HepG2 (cell line): Measurements from ENCODE around the gene ALG3. TPM values are rescaled to one million over a fixed set of nuclear protein-coding genes. Genes with fewer than 3 reads are reported as not detected.

Experiments
- HHEX ChIP-seq: IDR thresholded peaks from 2 replicates; pipeline ENCODE4 v1.6.1; 2016; ENCODE audit warnings: control low read depth
- TEAD3 ChIP-seq: optimal IDR thresholded peaks from 2 replicates; pipeline ENCODE3; 2016; ENCODE audit warnings: borderline replicate concordance
- polyA plus RNA-seq, 8 experiments: library from polyadenylated mRNA; depleted of rRNA in 3 of 8; stranded (reverse) in 7 of 8; unstranded in 1 of 8; fragments of >200 nt; fragmentation: Illumina TruSeq in 4 of 8; extraction: Trizol in 4 of 8; gene quantifications; 2 replicates each; pipeline versions ENCODE4 v1.2.1 to v1.2.3, GENCODE V29; 2011 to 2016; ENCODE audit warnings: low read depth in 4 of 8, missing spikeins in 1 of 8, mixed read lengths in 1 of 8; ENCODE audit not compliant: insufficient read depth in 1 of 8
- total RNA-seq, 5 experiments: library from RNA; depleted of rRNA; stranded (reverse); fragments of >200 nt; fragmentation: Illumina TruSeq; extraction: Trizol; gene quantifications; 2 replicates each; pipeline ENCODE4 v1.2.3, GENCODE V29; 2016; ENCODE audit warnings: low read depth in 1 of 5
- TF ChIP-seq, protein P1 (sequence below): sonication (generic); formaldehyde crosslinking; IDR thresholded peaks from 2 replicates; pipeline ENCODE4 v1.4.0; 2020; ENCODE audit warnings: mild to moderate bottlenecking, missing genetic modification reagents, borderline replicate concordance
- TF ChIP-seq, protein P2 (sequence below): sonication (generic); formaldehyde crosslinking; IDR thresholded peaks from 2 replicates; pipeline ENCODE4 v1.5.0; 2020; ENCODE audit warnings: missing genetic modification reagents
- TF ChIP-seq, protein P3 (sequence below): sonication (generic); formaldehyde crosslinking; conservative IDR thresholded peaks from 2 replicates; pipeline ENCODE4 v1.4.0; 2020; ENCODE audit warnings: missing genetic modification reagents
- TF ChIP-seq, protein P4 (sequence below): sonication (generic); formaldehyde crosslinking; IDR thresholded peaks from 2 replicates; pipeline ENCODE4 v1.4.0; 2020; ENCODE audit warnings: missing genetic modification reagents
- TF ChIP-seq, protein P5 (sequence below): IDR thresholded peaks from 2 replicates; pipeline ENCODE4 v1.4.0; 2020; ENCODE audit warnings: mild to moderate bottlenecking, missing genetic modification reagents

ALG3 gene
- total and polyA plus RNA-seq, 2 of the 13 experiments (the other 11 are each of a cell fraction or from before 2014, with no cell fraction given): 46.6 to 57.1 TPM

DNA sequence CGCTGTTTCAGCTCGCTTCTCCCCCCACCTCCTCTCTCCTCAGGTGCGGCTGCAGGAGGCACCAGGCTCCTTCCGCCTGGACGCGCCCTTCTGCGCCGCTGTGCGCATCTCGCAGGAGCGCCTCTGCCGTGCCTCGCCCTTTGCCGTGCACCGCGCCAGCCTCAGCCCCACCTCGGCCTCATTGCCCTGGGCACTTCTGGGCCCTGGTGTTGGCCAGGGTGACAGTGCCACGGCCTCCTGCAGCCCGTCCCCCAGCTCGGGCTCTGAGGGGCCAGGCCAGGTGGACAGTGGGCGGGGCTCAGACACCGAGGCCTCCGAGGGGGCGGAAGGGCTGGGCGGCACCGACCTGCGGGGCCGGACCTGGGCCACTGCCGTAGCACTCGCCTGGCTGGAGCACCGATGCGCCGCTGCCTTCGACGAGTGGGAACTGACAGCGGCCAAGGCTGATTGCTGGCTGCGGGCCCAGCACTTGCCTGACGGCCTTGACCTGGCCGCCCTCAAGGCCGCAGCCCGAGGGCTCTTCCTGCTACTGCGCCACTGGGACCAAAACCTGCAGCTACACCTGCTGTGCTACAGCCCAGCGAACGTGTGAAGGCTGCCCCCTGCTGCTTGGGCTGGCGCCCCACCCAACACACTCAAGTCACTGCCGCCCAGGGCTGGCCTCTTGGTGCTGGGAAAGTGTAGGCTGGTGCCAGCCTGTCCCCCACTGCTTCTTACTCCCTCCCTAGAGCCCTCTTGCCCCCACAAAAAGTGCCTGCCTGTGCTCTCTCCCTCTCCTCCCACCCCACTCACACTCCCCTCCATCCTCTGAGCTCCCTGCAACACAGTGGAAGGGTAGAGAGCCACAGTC is 7.1 kb downstream of the ALG3 start (continued):
- TF ChIP-seq, protein P1, sequence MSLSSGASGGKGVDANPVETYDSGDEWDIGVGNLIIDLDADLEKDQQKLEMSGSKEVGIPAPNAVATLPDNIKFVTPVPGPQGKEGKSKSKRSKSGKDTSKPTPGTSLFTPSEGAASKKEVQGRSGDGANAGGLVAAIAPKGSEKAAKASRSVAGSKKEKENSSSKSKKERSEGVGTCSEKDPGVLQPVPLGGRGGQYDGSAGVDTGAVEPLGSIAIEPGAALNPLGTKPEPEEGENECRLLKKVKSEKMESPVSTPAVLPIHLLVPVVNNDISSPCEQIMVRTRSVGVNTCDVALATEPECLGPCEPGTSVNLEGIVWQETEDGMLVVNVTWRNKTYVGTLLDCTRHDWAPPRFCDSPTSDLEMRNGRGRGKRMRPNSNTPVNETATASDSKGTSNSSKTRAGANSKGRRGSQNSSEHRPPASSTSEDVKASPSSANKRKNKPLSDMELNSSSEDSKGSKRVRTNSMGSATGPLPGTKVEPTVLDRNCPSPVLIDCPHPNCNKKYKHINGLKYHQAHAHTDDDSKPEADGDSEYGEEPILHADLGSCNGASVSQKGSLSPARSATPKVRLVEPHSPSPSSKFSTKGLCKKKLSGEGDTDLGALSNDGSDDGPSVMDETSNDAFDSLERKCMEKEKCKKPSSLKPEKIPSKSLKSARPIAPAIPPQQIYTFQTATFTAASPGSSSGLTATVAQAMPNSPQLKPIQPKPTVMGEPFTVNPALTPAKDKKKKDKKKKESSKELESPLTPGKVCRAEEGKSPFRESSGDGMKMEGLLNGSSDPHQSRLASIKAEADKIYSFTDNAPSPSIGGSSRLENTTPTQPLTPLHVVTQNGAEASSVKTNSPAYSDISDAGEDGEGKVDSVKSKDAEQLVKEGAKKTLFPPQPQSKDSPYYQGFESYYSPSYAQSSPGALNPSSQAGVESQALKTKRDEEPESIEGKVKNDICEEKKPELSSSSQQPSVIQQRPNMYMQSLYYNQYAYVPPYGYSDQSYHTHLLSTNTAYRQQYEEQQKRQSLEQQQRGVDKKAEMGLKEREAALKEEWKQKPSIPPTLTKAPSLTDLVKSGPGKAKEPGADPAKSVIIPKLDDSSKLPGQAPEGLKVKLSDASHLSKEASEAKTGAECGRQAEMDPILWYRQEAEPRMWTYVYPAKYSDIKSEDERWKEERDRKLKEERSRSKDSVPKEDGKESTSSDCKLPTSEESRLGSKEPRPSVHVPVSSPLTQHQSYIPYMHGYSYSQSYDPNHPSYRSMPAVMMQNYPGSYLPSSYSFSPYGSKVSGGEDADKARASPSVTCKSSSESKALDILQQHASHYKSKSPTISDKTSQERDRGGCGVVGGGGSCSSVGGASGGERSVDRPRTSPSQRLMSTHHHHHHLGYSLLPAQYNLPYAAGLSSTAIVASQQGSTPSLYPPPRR (CRISPR knock-in tag): peak; percentile 89
- no peak for TF ChIP-seq HHEX
- TF ChIP-seq, protein P2, sequence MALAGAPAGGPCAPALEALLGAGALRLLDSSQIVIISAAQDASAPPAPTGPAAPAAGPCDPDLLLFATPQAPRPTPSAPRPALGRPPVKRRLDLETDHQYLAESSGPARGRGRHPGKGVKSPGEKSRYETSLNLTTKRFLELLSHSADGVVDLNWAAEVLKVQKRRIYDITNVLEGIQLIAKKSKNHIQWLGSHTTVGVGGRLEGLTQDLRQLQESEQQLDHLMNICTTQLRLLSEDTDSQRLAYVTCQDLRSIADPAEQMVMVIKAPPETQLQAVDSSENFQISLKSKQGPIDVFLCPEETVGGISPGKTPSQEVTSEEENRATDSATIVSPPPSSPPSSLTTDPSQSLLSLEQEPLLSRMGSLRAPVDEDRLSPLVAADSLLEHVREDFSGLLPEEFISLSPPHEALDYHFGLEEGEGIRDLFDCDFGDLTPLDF: peak; percentile 69
- TF ChIP-seq, protein P3, sequence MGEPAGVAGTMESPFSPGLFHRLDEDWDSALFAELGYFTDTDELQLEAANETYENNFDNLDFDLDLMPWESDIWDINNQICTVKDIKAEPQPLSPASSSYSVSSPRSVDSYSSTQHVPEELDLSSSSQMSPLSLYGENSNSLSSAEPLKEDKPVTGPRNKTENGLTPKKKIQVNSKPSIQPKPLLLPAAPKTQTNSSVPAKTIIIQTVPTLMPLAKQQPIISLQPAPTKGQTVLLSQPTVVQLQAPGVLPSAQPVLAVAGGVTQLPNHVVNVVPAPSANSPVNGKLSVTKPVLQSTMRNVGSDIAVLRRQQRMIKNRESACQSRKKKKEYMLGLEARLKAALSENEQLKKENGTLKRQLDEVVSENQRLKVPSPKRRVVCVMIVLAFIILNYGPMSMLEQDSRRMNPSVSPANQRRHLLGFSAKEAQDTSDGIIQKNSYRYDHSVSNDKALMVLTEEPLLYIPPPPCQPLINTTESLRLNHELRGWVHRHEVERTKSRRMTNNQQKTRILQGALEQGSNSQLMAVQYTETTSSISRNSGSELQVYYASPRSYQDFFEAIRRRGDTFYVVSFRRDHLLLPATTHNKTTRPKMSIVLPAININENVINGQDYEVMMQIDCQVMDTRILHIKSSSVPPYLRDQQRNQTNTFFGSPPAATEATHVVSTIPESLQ (CRISPR knock-in tag): no peak
- TF ChIP-seq, protein P4, sequence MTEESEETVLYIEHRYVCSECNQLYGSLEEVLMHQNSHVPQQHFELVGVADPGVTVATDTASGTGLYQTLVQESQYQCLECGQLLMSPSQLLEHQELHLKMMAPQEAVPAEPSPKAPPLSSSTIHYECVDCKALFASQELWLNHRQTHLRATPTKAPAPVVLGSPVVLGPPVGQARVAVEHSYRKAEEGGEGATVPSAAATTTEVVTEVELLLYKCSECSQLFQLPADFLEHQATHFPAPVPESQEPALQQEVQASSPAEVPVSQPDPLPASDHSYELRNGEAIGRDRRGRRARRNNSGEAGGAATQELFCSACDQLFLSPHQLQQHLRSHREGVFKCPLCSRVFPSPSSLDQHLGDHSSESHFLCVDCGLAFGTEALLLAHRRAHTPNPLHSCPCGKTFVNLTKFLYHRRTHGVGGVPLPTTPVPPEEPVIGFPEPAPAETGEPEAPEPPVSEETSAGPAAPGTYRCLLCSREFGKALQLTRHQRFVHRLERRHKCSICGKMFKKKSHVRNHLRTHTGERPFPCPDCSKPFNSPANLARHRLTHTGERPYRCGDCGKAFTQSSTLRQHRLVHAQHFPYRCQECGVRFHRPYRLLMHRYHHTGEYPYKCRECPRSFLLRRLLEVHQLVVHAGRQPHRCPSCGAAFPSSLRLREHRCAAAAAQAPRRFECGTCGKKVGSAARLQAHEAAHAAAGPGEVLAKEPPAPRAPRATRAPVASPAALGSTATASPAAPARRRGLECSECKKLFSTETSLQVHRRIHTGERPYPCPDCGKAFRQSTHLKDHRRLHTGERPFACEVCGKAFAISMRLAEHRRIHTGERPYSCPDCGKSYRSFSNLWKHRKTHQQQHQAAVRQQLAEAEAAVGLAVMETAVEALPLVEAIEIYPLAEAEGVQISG (CRISPR knock-in tag): peak; percentile 95
- TF ChIP-seq TEAD3: peak; percentile 83
- TF ChIP-seq, protein P5, sequence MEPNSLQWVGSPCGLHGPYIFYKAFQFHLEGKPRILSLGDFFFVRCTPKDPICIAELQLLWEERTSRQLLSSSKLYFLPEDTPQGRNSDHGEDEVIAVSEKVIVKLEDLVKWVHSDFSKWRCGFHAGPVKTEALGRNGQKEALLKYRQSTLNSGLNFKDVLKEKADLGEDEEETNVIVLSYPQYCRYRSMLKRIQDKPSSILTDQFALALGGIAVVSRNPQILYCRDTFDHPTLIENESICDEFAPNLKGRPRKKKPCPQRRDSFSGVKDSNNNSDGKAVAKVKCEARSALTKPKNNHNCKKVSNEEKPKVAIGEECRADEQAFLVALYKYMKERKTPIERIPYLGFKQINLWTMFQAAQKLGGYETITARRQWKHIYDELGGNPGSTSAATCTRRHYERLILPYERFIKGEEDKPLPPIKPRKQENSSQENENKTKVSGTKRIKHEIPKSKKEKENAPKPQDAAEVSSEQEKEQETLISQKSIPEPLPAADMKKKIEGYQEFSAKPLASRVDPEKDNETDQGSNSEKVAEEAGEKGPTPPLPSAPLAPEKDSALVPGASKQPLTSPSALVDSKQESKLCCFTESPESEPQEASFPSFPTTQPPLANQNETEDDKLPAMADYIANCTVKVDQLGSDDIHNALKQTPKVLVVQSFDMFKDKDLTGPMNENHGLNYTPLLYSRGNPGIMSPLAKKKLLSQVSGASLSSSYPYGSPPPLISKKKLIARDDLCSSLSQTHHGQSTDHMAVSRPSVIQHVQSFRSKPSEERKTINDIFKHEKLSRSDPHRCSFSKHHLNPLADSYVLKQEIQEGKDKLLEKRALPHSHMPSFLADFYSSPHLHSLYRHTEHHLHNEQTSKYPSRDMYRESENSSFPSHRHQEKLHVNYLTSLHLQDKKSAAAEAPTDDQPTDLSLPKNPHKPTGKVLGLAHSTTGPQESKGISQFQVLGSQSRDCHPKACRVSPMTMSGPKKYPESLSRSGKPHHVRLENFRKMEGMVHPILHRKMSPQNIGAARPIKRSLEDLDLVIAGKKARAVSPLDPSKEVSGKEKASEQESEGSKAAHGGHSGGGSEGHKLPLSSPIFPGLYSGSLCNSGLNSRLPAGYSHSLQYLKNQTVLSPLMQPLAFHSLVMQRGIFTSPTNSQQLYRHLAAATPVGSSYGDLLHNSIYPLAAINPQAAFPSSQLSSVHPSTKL (CRISPR knock-in tag): peak; percentile 87
